Neural progenitor cell (in vitro differentiated cells): ENCODE measurements around the gene ZNF831. TPM values are rescaled to one million over a fixed set of nuclear protein-coding genes. Genes with fewer than 3 reads are reported as not detected.

ENCODE experiments used
- DNase-seq: peaks from one replicate; pipeline ENCODE4 v3.0.0-alpha.2; 2016; ENCODE audit warnings: low spot score
- H2AFZ ChIP-seq: fragments of 200-600 bp; sonication (generic); replicated peaks from 2 replicates; pipeline ENCODE4 v1.6.1; 2016; ENCODE audit warnings: antibody characterized with exemption
- H3F3A ChIP-seq: fragments of 200-600 bp; sonication (generic); 2 replicates; pipeline ENCODE4 v1.6.1; 2016; ENCODE audit warnings: antibody characterized with exemption, low read depth
- H3K27ac ChIP-seq: fragments of 200-600 bp; sonication (generic); 2 replicates; pipeline ENCODE4 v1.5.1; 2016; ENCODE audit warnings: mild to moderate bottlenecking
- H3K27me3 ChIP-seq: fragments of 200-600 bp; sonication (generic); 2 replicates; pipeline ENCODE4 v1.6.1; 2016; ENCODE audit warnings: mild to moderate bottlenecking, moderate library complexity
- H3K36me3 ChIP-seq: fragments of 200-600 bp; sonication (generic); 2 replicates; pipeline ENCODE4 v1.5.1; 2016
- H3K4me1 ChIP-seq: fragments of 200-600 bp; sonication (generic); 2 replicates; pipeline ENCODE4 v1.6.1; 2016; ENCODE audit warnings: mixed run types
- H3K4me2 ChIP-seq: fragments of 200-600 bp; sonication (generic); 2 replicates; pipeline ENCODE4 v1.6.1; 2016
- H3K4me3 ChIP-seq: fragments of 200-600 bp; sonication (generic); 2 replicates; pipeline ENCODE4 v1.5.1; 2016
- H3K79me2 ChIP-seq: fragments of 200-600 bp; sonication (generic); 2 replicates; pipeline ENCODE4 v1.6.1; 2016; ENCODE audit warnings: low read depth
- H3K9ac ChIP-seq: fragments of 200-600 bp; sonication (generic); 2 replicates; pipeline ENCODE4 v1.6.1; 2016
- H3K9me3 ChIP-seq: fragments of 200-600 bp; sonication (generic); 2 replicates; pipeline ENCODE4 v1.5.1; 2016; ENCODE audit warnings: low read depth
- H4K20me1 ChIP-seq: fragments of 200-600 bp; sonication (generic); 2 replicates; pipeline ENCODE4 v1.6.1; 2016; ENCODE audit warnings: low read depth
- H3K27ac Mint-ChIP-seq: 3 replicates; pipeline ENCODE4 v1.8.0; 2021; ENCODE audit warnings: mixed read lengths
- H3K27me3 Mint-ChIP-seq: 2 replicates; pipeline ENCODE4 v1.8.0; 2022; ENCODE audit warnings: low read depth, mild to moderate bottlenecking, inconsistent platforms, moderate library complexity, mixed read lengths; ENCODE audit not compliant: insufficient read depth
- H3K36me3 Mint-ChIP-seq: 3 replicates; pipeline ENCODE4 v1.8.0; 2021; ENCODE audit warnings: mixed read lengths
- H3K4me1 Mint-ChIP-seq: 3 replicates; pipeline ENCODE4 v1.8.0; 2021; ENCODE audit warnings: mixed read lengths
- H3K4me3 Mint-ChIP-seq: 3 replicates; pipeline ENCODE4 v1.8.0; 2021; ENCODE audit warnings: mild to moderate bottlenecking, moderate library complexity, mixed read lengths
- H3K9me3 Mint-ChIP-seq: 3 replicates; pipeline ENCODE4 v1.8.0; 2020; ENCODE audit warnings: mixed read lengths
- EZH2 ChIP-seq: fragments of 200-600 bp; sonication (generic); IDR thresholded peaks from 2 replicates; pipeline ENCODE4 v1.6.1; 2017; ENCODE audit warnings: antibody characterized with exemption, mild to moderate bottlenecking, moderate library complexity
- EZH2phosphoT487 ChIP-seq: fragments of 200-600 bp; sonication (generic); IDR thresholded peaks from 2 replicates; pipeline ENCODE4 v1.6.1; 2017; ENCODE audit warnings: antibody characterized with exemption
- total RNA-seq: library from RNA; depleted of rRNA; stranded (reverse); fragments of >200 nt; gene quantifications from 2 replicates; pipeline ENCODE4 v1.2.3, GENCODE V29; 2015; ENCODE audit warnings: low replicate concordance
- TF ChIP-seq, protein P1 (sequence below): fragments of 200-600 bp; sonication (generic); IDR thresholded peaks from 2 replicates; pipeline ENCODE4 v1.5.1; 2017; ENCODE audit warnings: antibody characterized with exemption, mild to moderate bottlenecking

The ZNF831 gene
- total RNA-seq, 1 donor from 2014 or later = not detected

DNA sequence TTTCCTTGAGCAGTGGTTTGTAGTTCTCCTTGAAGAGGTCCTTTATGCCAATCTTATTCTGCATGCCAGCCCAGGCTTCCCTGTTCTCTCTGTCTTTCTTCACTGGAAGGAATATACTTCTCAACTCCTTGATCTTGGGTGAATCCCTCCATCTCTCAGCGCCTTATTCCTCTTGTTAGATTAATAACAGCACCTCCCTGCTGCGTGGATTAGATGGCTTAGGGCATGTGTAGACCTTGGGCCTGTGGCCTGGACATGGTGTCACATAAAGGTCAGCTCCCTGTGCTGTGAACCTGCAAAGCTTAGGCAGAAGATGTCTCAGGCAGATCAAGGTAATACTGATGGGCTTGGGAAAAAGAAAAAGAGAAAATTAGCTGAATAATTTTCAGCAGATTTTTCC is 18.3 kb downstream of the ZNF831 start:
- Histone ChIP-seq H3K36me3 (no peaks in the 10 kb centered on the region), H3K27ac (no peak overlapping the region), H3K4me3 (no peak overlapping the region), H3K9ac (no peak overlapping the region), H3K9me3 (no peaks in the 10 kb centered on the region), H2AFZ (no peak overlapping the region), H3K4me2 (no peak overlapping the region), H3K79me2 (no peaks in the 10 kb centered on the region), H4K20me1 (no peaks in the 10 kb centered on the region), H3K4me1 (peaks cover 20% of the 10 kb centered on the region), H3K27me3 (no peaks in the 10 kb centered on the region), H3F3A (no peaks in the 10 kb centered on the region)
- H3K4me1 Mint-ChIP-seq = peaks cover 23% of the 10 kb centered on the region
- H3K9me3 Mint-ChIP-seq = no peaks in the 10 kb centered on the region
- no peak for DNase-seq
- no peak overlapping the region for H3K4me3 Mint-ChIP-seq
- TF ChIP-seq EZH2phosphoT487 = no peak
- no peak for TF ChIP-seq EZH2
- TF ChIP-seq, protein P1, sequence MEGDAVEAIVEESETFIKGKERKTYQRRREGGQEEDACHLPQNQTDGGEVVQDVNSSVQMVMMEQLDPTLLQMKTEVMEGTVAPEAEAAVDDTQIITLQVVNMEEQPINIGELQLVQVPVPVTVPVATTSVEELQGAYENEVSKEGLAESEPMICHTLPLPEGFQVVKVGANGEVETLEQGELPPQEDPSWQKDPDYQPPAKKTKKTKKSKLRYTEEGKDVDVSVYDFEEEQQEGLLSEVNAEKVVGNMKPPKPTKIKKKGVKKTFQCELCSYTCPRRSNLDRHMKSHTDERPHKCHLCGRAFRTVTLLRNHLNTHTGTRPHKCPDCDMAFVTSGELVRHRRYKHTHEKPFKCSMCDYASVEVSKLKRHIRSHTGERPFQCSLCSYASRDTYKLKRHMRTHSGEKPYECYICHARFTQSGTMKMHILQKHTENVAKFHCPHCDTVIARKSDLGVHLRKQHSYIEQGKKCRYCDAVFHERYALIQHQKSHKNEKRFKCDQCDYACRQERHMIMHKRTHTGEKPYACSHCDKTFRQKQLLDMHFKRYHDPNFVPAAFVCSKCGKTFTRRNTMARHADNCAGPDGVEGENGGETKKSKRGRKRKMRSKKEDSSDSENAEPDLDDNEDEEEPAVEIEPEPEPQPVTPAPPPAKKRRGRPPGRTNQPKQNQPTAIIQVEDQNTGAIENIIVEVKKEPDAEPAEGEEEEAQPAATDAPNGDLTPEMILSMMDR = no peak
- H3K36me3 Mint-ChIP-seq = no peaks in the 10 kb centered on the region
- no peak overlapping the region for H3K27ac Mint-ChIP-seq
- H3K27me3 Mint-ChIP-seq = peaks cover 4% of the 10 kb centered on the region

DNA sequence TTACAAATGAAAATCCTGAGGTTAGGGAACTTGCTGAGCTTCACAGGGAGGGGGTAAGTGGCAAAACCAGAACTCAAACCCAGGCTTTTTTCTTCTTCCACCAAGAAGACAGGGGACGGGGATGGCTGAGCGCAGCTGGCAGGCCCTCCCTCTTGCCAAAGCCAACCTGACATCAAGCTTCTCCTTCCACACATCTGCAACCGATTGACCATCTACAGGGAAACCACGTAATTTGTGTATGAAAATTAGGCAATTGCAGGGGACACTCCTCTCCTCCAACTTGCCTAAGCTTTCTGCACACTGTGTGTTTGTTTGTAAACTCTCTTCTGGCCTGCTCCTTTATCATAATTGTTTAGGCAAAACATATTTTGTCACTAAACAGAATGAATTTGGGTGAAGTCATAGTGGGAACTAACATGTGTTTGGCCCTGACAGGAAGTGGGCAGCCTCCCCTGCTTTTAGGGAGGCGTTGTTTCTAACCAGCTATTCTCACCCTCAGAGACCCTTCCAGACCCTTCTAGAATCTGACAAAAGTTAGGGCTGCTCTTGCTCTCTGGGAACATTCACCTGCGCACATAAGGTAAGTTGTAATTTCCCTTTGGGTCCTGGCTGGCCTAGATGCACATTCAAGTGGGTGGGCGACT is 18.9 kb downstream of the ZNF831 start:
- no peaks in the 10 kb centered on the region for H3K79me2 ChIP-seq
- no peaks in the 10 kb centered on the region for H3K9me3 Mint-ChIP-seq
- H3K4me1 Mint-ChIP-seq = peaks cover 23% of the 10 kb centered on the region
- no peak overlapping the region for H2AFZ ChIP-seq
- no peaks in the 10 kb centered on the region for H3K36me3 Mint-ChIP-seq
- no peak overlapping the region for H3K27ac ChIP-seq
- H3K4me1 ChIP-seq = peaks cover 20% of the 10 kb centered on the region
- H3K4me3 ChIP-seq = no peak overlapping the region
- no peaks in the 10 kb centered on the region for H3K36me3 ChIP-seq
- H3K4me2 ChIP-seq = no peak overlapping the region
- no peaks in the 10 kb centered on the region for H3K9me3 ChIP-seq
- no peaks in the 10 kb centered on the region for H3K27me3 ChIP-seq
- no peaks in the 10 kb centered on the region for H3F3A ChIP-seq
- H3K4me3 Mint-ChIP-seq = no peak overlapping the region
- peaks cover 6% of the 10 kb centered on the region for H3K27me3 Mint-ChIP-seq
- TF ChIP-seq EZH2phosphoT487 (no peak), EZH2 (no peak)
- TF ChIP-seq, protein P1 = no peak
- no peaks in the 10 kb centered on the region for H4K20me1 ChIP-seq
- H3K9ac ChIP-seq = no peak overlapping the region
- DNase-seq = no peak
- no peak overlapping the region for H3K27ac Mint-ChIP-seq

DNA sequence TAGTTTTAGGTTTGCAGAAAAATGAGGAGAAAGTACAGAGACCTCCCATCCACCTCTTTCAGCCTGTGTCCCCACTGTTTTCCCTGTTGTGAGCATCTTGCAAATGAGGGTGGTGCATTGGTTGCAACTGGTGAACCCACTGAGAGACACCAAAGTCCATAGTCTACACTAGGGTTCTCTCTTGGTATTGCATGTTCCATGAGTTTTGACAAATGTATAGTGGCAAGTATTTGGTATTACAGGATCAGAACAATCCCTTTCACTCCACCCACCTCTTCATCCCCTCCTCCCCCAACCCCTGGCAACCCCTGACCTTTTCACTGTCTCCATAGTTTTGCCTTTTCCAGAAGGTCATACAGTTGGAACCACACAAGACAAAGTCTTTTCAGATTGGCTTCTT is 20.1 kb downstream of the ZNF831 start:
- no peak for TF ChIP-seq EZH2phosphoT487
- no peaks in the 10 kb centered on the region for H4K20me1 ChIP-seq
- no peaks in the 10 kb centered on the region for H3K27me3 ChIP-seq
- Mint-ChIP-seq H3K27ac (no peak overlapping the region), H3K9me3 (no peaks in the 10 kb centered on the region), H3K36me3 (no peaks in the 10 kb centered on the region), H3K4me1 (peaks cover 23% of the 10 kb centered on the region), H3K4me3 (no peak overlapping the region), H3K27me3 (peaks cover 6% of the 10 kb centered on the region)
- H3K36me3 ChIP-seq = no peaks in the 10 kb centered on the region
- no peaks in the 10 kb centered on the region for H3K79me2 ChIP-seq
- H3K4me2 ChIP-seq = no peak overlapping the region
- H3K4me3 ChIP-seq = no peak overlapping the region
- H3K27ac ChIP-seq = no peak overlapping the region
- H3K4me1 ChIP-seq = peaks cover 20% of the 10 kb centered on the region
- H3K9ac ChIP-seq = no peak overlapping the region
- H3K9me3 ChIP-seq = no peaks in the 10 kb centered on the region
- no peaks in the 10 kb centered on the region for H3F3A ChIP-seq
- H2AFZ ChIP-seq = no peak overlapping the region
- no peak for DNase-seq

- H4K20me1 ChIP-seq = no peaks in the 10 kb centered on the region
- no peaks in the 10 kb centered on the region for H3K79me2 ChIP-seq
- TF ChIP-seq EZH2phosphoT487 = no peak
- H3K4me3 ChIP-seq = no peak overlapping the region
- no peaks in the 10 kb centered on the region for H3K36me3 Mint-ChIP-seq
- H3K36me3 ChIP-seq = no peaks in the 10 kb centered on the region
- no peak for DNase-seq
- no peak overlapping the region for H3K27ac ChIP-seq
- H2AFZ ChIP-seq = no peak overlapping the region
- peaks cover 9% of the 10 kb centered on the region for H3K4me1 ChIP-seq
- peaks cover 6% of the 10 kb centered on the region for H3K27me3 Mint-ChIP-seq
- H3K4me2 ChIP-seq = no peak overlapping the region
- H3K9me3 Mint-ChIP-seq = no peaks in the 10 kb centered on the region
- H3K9me3 ChIP-seq = no peaks in the 10 kb centered on the region
- H3F3A ChIP-seq = no peaks in the 10 kb centered on the region
- H3K27ac Mint-ChIP-seq = no peak overlapping the region
- H3K4me3 Mint-ChIP-seq = no peak overlapping the region
- peaks cover 20% of the 10 kb centered on the region for H3K4me1 Mint-ChIP-seq
- no peak overlapping the region for H3K9ac ChIP-seq
- no peaks in the 10 kb centered on the region for H3K27me3 ChIP-seq
Observed at GRCh38 chr20:59184880-59185447, 21.3 kb downstream of the ZNF831 start.
